ENCODE measurements around the gene FKRP. TPM values are rescaled to one million over a fixed set of nuclear protein-coding genes. Genes with fewer than 3 reads are reported as not detected.
A peak's percentile ranks its signal among the peaks of the same experiment; 100 is the strongest.
"Not testable (repeated sequence)": the region's sequence is repeated elsewhere in the genome, so short reads cannot be mapped to it uniquely, and the experiment has no call there.

The FKRP gene
- total RNA-seq, 2 experiments from 2014 or later = 16.3 to 17.7 TPM

GRCh38 chr19:46788262-46788967, 42.6 kb downstream of the FKRP start, which contains the start of gene SLC1A5:
Gene SLC1A5 (minus strand): TSS chr19:46788594. CDS start chr19:46787965, 629 bp downstream.
- Mint-ChIP-seq H3K36me3 (peaks cover 34% of the 10 kb centered on the region), H3K4me3 (peak within 1 kb of the TSS; percentile 90), H3K9me3 (ENCODE audit: low read depth) (no peaks in the 10 kb centered on the region), H3K27ac (peak within 1 kb of the TSS; percentile 97), H3K4me1 (peaks cover 49% of the 10 kb centered on the region), H3K27me3 (no peaks in the 10 kb centered on the region)
- DNase-seq (peak; percentile 99), ATAC-seq (peak; percentile 72)
- CTCF ChIA-PET = interaction anchor here (0.9 to 7.2 kb wide), 10 partner anchors 11 to 161 kb away, joined by 3 to 77 read pairs (median 6); no protein-coding TSS in a partner anchor

- ATAC-seq (no peak), DNase-seq (no peak)
- Mint-ChIP-seq H3K9me3 (ENCODE audit: low read depth) (no peaks in the 10 kb centered on the region), H3K4me1 (peaks cover 43% of the 10 kb centered on the region), H3K4me3 (peak overlapping the region; percentile 90), H3K27me3 (peaks cover 4% of the 10 kb centered on the region), H3K27ac (peak overlapping the region; percentile 78), H3K36me3 (peaks cover 29% of the 10 kb centered on the region)
- CTCF ChIA-PET = interaction anchor here (0.9 to 7.2 kb wide), 10 partner anchors 10 to 161 kb away, joined by 3 to 77 read pairs (median 6); no protein-coding TSS in a partner anchor
These were observed 43.1 kb downstream of the FKRP start for GRCh38 chr19:46788968-46789338.

DNA sequence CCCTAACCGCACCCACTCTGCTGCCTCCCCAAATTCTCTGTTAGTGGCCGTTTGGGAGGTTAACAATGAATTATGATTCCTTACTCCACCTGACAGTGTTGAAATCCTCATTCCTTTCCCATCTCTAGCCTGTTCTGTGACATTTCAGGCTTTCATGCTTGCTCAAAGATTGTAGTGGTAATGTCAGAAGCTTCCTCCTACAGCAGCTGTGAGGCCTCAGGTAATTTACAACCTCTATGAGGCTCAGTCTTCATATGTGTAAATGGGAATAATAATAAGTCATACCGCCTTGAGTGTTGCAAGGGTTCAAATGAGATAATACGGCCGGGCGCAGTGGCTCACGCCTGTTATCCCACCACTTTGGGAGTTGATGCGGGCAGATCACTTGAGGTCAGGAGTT, 43.5 kb downstream of the FKRP start:
- Mint-ChIP-seq H3K27ac (no peak overlapping the region), H3K4me3 (no peak overlapping the region), H3K36me3 (peaks cover 25% of the 10 kb centered on the region), H3K27me3 (peaks cover 4% of the 10 kb centered on the region), H3K9me3 (ENCODE audit: low read depth) (no peaks in the 10 kb centered on the region), H3K4me1 (peaks cover 39% of the 10 kb centered on the region)
- CTCF ChIA-PET = interaction anchor here (0.6 to 7.2 kb wide), 9 partner anchors 19 to 172 kb away, joined by 3 to 77 read pairs (median 3); no protein-coding TSS in a partner anchor
- no peak for DNase-seq
- no peak for ATAC-seq

- Mint-ChIP-seq H3K4me1 (peaks cover 33% of the 10 kb centered on the region), H3K4me3 (peak overlapping the region; percentile 24), H3K27me3 (peaks cover 7% of the 10 kb centered on the region), H3K27ac (peak overlapping the region; percentile 72), H3K36me3 (peaks cover 3% of the 10 kb centered on the region), H3K9me3 (ENCODE audit: low read depth) (no peaks in the 10 kb centered on the region)
- peak; percentile 65 for DNase-seq
- CTCF ChIA-PET = interaction anchor here (0.7 to 2.9 kb wide), 6 partner anchors 30 to 49 kb away, joined by 3 to 16 read pairs (median 4); no protein-coding TSS in a partner anchor
- ATAC-seq = peak; percentile 25
These were observed 46.1 kb downstream of the FKRP start for GRCh38 chr19:46791944-46792343.

DNA sequence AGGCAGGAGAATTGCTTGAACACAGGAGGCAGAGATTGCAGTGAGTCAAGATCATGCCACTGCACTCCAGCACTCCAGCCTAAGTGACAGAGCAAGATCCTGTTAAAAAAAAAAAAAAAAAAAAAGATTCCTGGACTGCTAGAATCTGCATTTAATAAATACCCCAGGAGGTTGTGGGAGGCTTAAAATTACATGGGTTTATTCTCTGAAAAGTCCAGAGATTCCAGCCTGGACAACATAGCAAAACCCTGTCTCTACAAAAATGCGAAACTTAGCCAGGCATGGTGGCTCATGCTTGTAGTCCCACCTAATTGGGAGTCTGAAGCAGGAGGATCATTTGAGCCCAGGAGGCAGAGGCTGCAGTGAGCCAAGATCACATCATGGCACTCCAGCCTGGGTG, 52.0 kb downstream of the FKRP start:
- H3K27me3 Mint-ChIP-seq = peaks cover 9% of the 10 kb centered on the region
- H3K9me3 Mint-ChIP-seq (ENCODE audit: low read depth) = no peaks in the 10 kb centered on the region
- DNase-seq (no peak), ATAC-seq (no peak)
- H3K36me3 Mint-ChIP-seq = no peaks in the 10 kb centered on the region
- CTCF ChIA-PET = interaction anchor here (0.9 to 2.2 kb wide), 4 partner anchors 23 to 44 kb away, joined by 3 to 5 read pairs (median 5); no protein-coding TSS in a partner anchor
- no peak overlapping the region for H3K4me3 Mint-ChIP-seq
- H3K27ac Mint-ChIP-seq = no peak overlapping the region
- peaks cover 3% of the 10 kb centered on the region for H3K4me1 Mint-ChIP-seq

- no peak for ATAC-seq
- Mint-ChIP-seq H3K9me3 (ENCODE audit: low read depth) (no peaks in the 10 kb centered on the region), H3K4me1 (no peaks in the 10 kb centered on the region), H3K27me3 (peaks cover 8% of the 10 kb centered on the region), H3K27ac (no peak overlapping the region), H3K4me3 (no peak overlapping the region), H3K36me3 (no peaks in the 10 kb centered on the region)
- no peak for DNase-seq
- CTCF ChIA-PET = interaction anchor here (0.7 to 1.4 kb wide), 2 partner anchors 11 to 45 kb away, joined by 3 to 4 read pairs; partner anchors contain the start of gene SLC1A5
These were observed 52.9 kb downstream of the FKRP start for GRCh38 chr19:46798713-46799112.

- no peak overlapping the region for H3K27ac Mint-ChIP-seq
- H3K27me3 Mint-ChIP-seq = peaks cover 2% of the 10 kb centered on the region
- no peaks in the 10 kb centered on the region for H3K9me3 Mint-ChIP-seq (ENCODE audit: low read depth)
- no peaks in the 10 kb centered on the region for H3K36me3 Mint-ChIP-seq
- H3K4me1 Mint-ChIP-seq = no peaks in the 10 kb centered on the region
- no peak for ATAC-seq
- no peak for DNase-seq
- CTCF ChIA-PET = no interaction called here
- no peak overlapping the region for H3K4me3 Mint-ChIP-seq
These were observed 56.3 kb downstream of the FKRP start for GRCh38 chr19:46802152-46802551.

- Mint-ChIP-seq H3K9me3 (ENCODE audit: low read depth) (no peaks in the 10 kb centered on the region), H3K36me3 (no peaks in the 10 kb centered on the region), H3K4me1 (no peaks in the 10 kb centered on the region), H3K27ac (no peak overlapping the region), H3K27me3 (no peaks in the 10 kb centered on the region), H3K4me3 (no peak overlapping the region)
- CTCF ChIA-PET = interaction anchor here (0.7 to 1.1 kb wide), 3 partner anchors 8 to 37 kb away, joined by 3 read pairs; no protein-coding TSS in a partner anchor
- no peak for DNase-seq
- ATAC-seq = no peak
These were observed 57.7 kb downstream of the FKRP start for GRCh38 chr19:46803555-46803954.

DNA sequence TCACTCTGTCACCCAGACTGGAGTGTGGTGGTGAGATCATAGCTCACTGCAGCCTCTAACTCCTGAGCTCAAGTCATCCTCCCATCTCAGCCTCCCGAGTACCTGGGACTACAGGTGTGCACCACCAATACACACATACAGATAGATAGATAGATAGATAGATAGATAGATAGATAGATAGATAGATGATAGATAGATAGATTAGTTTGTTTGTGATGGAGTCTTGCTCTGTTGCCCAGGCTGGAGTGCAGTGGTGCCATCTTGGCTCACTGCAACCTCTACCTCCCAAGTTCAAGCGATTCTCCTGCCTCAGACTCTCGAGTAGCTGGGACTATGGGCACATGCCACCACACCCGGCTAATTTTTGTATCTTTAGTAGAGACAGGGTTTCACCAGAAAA, 58.6 kb downstream of the FKRP start:
- H3K4me3 Mint-ChIP-seq; H3K27ac Mint-ChIP-seq; H3K27me3 Mint-ChIP-seq; H3K9me3 Mint-ChIP-seq (ENCODE audit: low read depth); DNase-seq; H3K36me3 Mint-ChIP-seq; ATAC-seq; H3K4me1 Mint-ChIP-seq: not testable (repeated sequence)
- CTCF ChIA-PET = interaction anchor here (1.2 to 1.4 kb wide), 4 partner anchors 36 to 51 kb away, joined by 4 to 6 read pairs (median 4); no protein-coding TSS in a partner anchor

DNA sequence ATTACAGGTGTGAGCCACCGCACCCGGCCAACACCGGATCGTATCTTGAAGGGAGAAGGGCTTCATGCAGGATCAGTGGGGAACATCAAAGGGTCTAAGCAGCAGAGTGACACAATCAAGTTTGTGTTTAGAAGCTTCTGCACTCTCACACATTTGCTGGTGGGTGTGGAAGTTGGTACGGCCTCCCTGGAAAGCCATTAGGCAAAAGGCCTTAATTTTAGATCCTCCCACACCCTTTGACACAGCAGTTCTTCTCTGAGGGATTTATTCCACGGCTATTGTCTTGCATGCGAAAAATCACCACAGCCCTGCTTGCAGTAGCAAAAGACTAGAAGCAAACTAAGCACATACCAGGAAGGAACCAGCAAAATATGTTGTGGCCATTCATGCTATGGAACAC, 60.8 kb downstream of the FKRP start:
- CTCF ChIA-PET = no interaction called here
- Mint-ChIP-seq H3K27ac (no peak overlapping the region), H3K4me3 (no peak overlapping the region), H3K27me3 (no peaks in the 10 kb centered on the region), H3K9me3 (ENCODE audit: low read depth) (no peaks in the 10 kb centered on the region), H3K36me3 (no peaks in the 10 kb centered on the region), H3K4me1 (no peaks in the 10 kb centered on the region)
- DNase-seq = no peak
- no peak for ATAC-seq

Small RNA genes within 50 kb of the gene (microRNA-seq; reads per million reads assigned to microRNA genes)
- gene MIR320E = not detected

Other genes with a start within 250 kb of the FKRP start
- 100 to 1,000 TPM; 497 to 498 TPM for gene CALM3, start 144.7 kb upstream of the FKRP start, total RNA-seq
- gene PTGIR, start 121.0 kb upstream of the FKRP start, total RNA-seq = 10 to 100 TPM in 1 of 2 experiments, 1 to 10 TPM in 1; 1.8 to 27.5 TPM
- gene GNG8, start 109.9 kb upstream of the FKRP start, total RNA-seq = 10 to 100 TPM in 1 of 2 experiments, not detected in 1; 25.9 TPM
- gene DACT3, start 84.9 kb upstream of the FKRP start, total RNA-seq = 1 to 10 TPM in 1 of 2 experiments, under 1 TPM in 1; 0.12 to 1.2 TPM
- gene PRKD2, start 28.9 kb upstream of the FKRP start, total RNA-seq = 100 to 1,000 TPM; 147 to 187 TPM
- 10 to 100 TPM; 93.0 to 95.8 TPM for gene STRN4, start 393 bp downstream of the FKRP start, total RNA-seq
- gene SLC1A5, start 42.5 kb downstream of the FKRP start, total RNA-seq = 100 to 1,000 TPM; 196 to 259 TPM
- gene AP2S1, start 104.8 kb downstream of the FKRP start, total RNA-seq = 100 to 1,000 TPM; 134 to 139 TPM
- gene ARHGAP35, start 114.9 kb downstream of the FKRP start, total RNA-seq = 10 to 100 TPM; 31.7 to 35.0 TPM

Measured in activated CD8-positive, alpha-beta memory T cell treated with anti-CD3 and anti-CD28 coated beads, Interleukin-2, amount 10 ng/mL, durations not matched to agents 7 days and 5 days (primary cell).